ENCODE results near the gene ASCC2. TPM values are rescaled to one million over a fixed set of nuclear protein-coding genes. Genes with fewer than 3 reads are reported as not detected.

The ASCC2 gene
- total RNA-seq, 6 experiments from 2014 or later: 41.2 to 56.1 (median 47.4) TPM

- peaks cover 0 to 19% (median 3%) of the 10 kb centered on the region in 4 donors for H3K36me3 ChIP-seq
- TF ChIP-seq CTCF (IDR thresholded peaks at IDR 0.05) (no peak), POLR2A (IDR thresholded peaks at IDR 0.05) (no peak)
- DNase-seq: no peak
- H3K4me3 ChIP-seq: no peak overlapping the region
- no peaks in the 10 kb centered on the region for H3K27me3 ChIP-seq
- H3K9me3 ChIP-seq: no peaks in the 10 kb centered on the region
- H3K27ac ChIP-seq: no peak overlapping the region
- H3K4me1 ChIP-seq: peaks cover 0 to 21% (median 9%) of the 10 kb centered on the region in 4 donors
- ATAC-seq: no peak
- 86% methylated on average over 2 of the region's 2 CpGs for WGBS (ENCODE audit: insufficient coverage, low coverage, low lambda C conversion rate, missing lambda C conversion rate)
- intact Hi-C loops (cut with DNase I): no loop called here
Observed at GRCh38 chr22:29769723-29770321, 68.3 kb downstream of the ASCC2 start.

- H3K36me3 ChIP-seq: peaks cover 0 to 19% (median 3%) of the 10 kb centered on the region in 4 donors
- TF ChIP-seq POLR2A (IDR thresholded peaks at IDR 0.05) (no peak), CTCF (IDR thresholded peaks at IDR 0.05) (no peak)
- H3K4me1 ChIP-seq: peaks cover 0 to 21% (median 9%) of the 10 kb centered on the region in 4 donors
- H3K27ac ChIP-seq: no peak overlapping the region
- intact Hi-C loops (cut with DNase I): no loop called here
- ATAC-seq: no peak
- H3K27me3 ChIP-seq: no peaks in the 10 kb centered on the region
- WGBS (ENCODE audit: insufficient coverage, low coverage, low lambda C conversion rate, missing lambda C conversion rate): 20% methylated on average over 4 of the region's 6 CpGs
- no peaks in the 10 kb centered on the region for H3K9me3 ChIP-seq
- no peak for DNase-seq
- H3K4me3 ChIP-seq: peak overlapping the region; percentile 78 to 88 (median 82)
Observed at GRCh38 chr22:29768052-29768693, 69.9 kb downstream of the ASCC2 start.

GRCh38 chr22:29767171-29768051, 70.7 kb downstream of the ASCC2 start, which contains the start of gene UQCR10:
TSS of gene UQCR10 (plus strand) at chr22:29767369. CDS start at chr22:29767399, 30 bp downstream.
- peak within 1 kb of the TSS; percentile 78 to 88 (median 82) for H3K4me3 ChIP-seq
- WGBS (ENCODE audit: insufficient coverage, low coverage, low lambda C conversion rate, missing lambda C conversion rate): 0% methylated on average over 37 of the region's 46 CpGs
- DNase-seq (peak; percentile 92 to 95 (median 95)), ATAC-seq (peak; percentile 84 to 86 (median 86))
- no peaks in the 10 kb centered on the region for H3K27me3 ChIP-seq
- intact Hi-C loops (cut with DNase I): no loop called here
- TF ChIP-seq POLR2A (IDR thresholded peaks at IDR 0.05) (no peak), CTCF (IDR thresholded peaks at IDR 0.05) (no peak)
- H3K4me1 ChIP-seq: peaks cover 0 to 21% (median 9%) of the 10 kb centered on the region in 4 donors
- peak within 1 kb of the TSS; percentile 68 to 87 (median 81) for H3K27ac ChIP-seq
- peaks cover 0 to 19% (median 3%) of the 10 kb centered on the region in 4 donors for H3K36me3 ChIP-seq
- no peaks in the 10 kb centered on the region for H3K9me3 ChIP-seq

- ATAC-seq: peak; percentile 97 to 99 (median 99)
- WGBS (ENCODE audit: insufficient coverage, low coverage, low lambda C conversion rate, missing lambda C conversion rate): 0% methylated on average over 16 of the region's 32 CpGs
Observed at GRCh38 chr22:29766632-29767170, 71.4 kb downstream of the ASCC2 start, which contains the start of gene ZMAT5. TSS of gene ZMAT5 (minus strand) at chr22:29767007. CDS start at chr22:29748544, 18,463 bp downstream.

More at GRCh38 chr22:29766632-29767170, 71.4 kb downstream of the ASCC2 start, which contains the start of gene ZMAT5:
- peaks cover 0 to 19% (median 3%) of the 10 kb centered on the region in 4 donors for H3K36me3 ChIP-seq
- H3K27me3 ChIP-seq: no peaks in the 10 kb centered on the region
- peak within 1 kb of the TSS; percentile 78 to 88 (median 82) for H3K4me3 ChIP-seq
- H3K9me3 ChIP-seq: no peaks in the 10 kb centered on the region
- TF ChIP-seq CTCF (IDR thresholded peaks at IDR 0.05): no peak
- peak; percentile 64 for TF ChIP-seq POLR2A (IDR thresholded peaks at IDR 0.05)
- peak within 1 kb of the TSS; percentile 68 to 87 (median 81) for H3K27ac ChIP-seq
- peaks cover 0 to 21% (median 9%) of the 10 kb centered on the region in 4 donors for H3K4me1 ChIP-seq
- intact Hi-C loops (cut with DNase I): no loop called here
- peak; percentile 94 to 97 (median 96) for DNase-seq
